HG03354 (cell line): ENCODE measurements around the gene ETV1.

Source experiments
- ATAC-seq: cut with Tn5 transposase; IDR thresholded peaks from one replicate; pipeline ENCODE4 v1.9.1; 2021; ENCODE audit warnings: mild to moderate bottlenecking; ENCODE audit not compliant: unreplicated experiment, poor library complexity, severe bottlenecking

ETV1 gene

DNA sequence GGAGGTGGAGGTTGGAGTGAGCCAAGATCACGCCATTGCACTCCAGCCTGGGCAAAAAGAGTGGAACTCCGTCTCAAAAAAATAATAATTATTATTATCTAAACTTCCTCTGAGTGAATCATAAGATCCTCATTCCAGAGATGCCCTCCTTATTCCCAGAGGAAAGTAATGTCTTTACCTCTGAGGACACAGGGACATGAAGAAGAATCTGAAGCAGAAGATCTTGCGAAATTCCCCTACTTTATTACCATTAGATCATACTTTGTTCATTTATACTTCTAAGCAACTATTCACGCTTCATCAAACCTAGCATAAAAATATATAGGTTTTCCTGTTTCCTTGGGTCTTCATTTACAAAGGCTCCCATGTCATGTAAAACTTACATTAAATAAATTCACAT lies 143.1 kb downstream of the ETV1 start:
- no peak for ATAC-seq

DNA sequence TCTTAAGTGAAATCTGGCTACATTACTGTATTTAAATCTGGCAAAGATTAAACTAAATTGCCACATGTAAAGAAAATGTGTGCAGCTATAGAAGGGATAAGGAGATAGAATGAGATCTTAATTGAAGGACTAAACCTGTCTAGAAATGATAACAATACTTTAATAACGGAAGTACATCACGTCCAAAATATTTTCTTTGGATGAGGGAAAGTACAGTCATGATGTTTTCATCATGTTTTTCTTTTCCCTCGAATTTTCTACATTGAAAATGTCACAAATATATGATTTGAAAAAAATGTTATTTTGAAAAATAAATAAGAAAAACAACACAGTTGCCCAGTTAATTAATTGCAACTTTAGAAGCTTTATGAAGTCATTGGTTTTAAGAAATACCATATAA lies 143.9 kb downstream of the ETV1 start:
- ATAC-seq, result no peak

DNA sequence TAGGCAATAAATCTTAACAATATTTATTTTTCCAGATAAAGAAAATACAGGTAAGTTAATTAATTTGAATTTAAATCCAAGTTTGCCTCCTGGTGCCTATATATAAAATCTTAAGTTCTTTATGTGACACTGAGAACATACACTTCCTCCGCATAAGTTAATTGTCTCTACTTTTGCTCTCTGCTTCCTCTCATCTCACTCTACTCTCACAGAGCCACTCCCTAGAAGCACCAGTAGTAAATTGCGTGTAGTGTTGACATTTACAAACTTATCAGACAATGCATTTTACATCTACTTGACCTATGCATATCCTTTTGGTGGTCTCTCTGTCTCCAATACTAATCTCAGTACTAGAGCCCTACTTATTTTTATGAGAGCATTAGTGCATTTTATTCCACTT lies 144.5 kb downstream of the ETV1 start:
- no peak for ATAC-seq

DNA sequence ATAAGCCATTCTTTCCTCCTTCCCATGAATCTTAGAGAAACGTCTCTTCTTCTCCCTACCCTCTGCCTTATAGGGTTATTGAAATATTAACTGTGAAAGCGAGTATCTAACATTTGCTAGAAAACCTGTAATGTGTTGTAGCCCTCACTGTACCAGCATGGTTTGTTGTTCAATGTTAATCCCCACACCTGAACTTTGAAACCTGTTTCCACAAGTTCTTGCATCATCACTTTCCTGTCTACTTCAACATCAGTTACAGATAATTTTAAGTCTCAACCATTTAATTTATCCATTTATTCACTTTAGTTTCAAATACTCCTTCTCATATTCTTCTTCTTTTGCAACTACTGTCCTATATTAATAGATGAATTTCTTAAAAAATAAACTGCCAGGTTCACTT lies 148.2 kb downstream of the ETV1 start:
- no peak for ATAC-seq
